ENCODE results near the gene GATB.

- TF ChIP-seq POU6F1 (CRISPR knock-in tag; IDR thresholded peaks at IDR 0.05; ENCODE audit: borderline replicate concordance, low read depth): no peak
- no peak for TF ChIP-seq ZC3H10 (CRISPR knock-in tag; IDR thresholded peaks at IDR 0.05)
- no peak for TF ChIP-seq ZNF565 (CRISPR knock-in tag; conservative IDR thresholded peaks at IDR 0.05; ENCODE audit: low read depth)
- no peak for TF ChIP-seq TSHZ2 (CRISPR knock-in tag; IDR thresholded peaks at IDR 0.05)
- no peak for TF ChIP-seq GLIS3 (CRISPR knock-in tag; IDR thresholded peaks at IDR 0.05)
- no peak for TF ChIP-seq SNAI2 (CRISPR knock-in tag; IDR thresholded peaks at IDR 0.05)
- TF ChIP-seq OSR1 (CRISPR knock-in tag; IDR thresholded peaks at IDR 0.05): no peak
- TF ChIP-seq RARB (CRISPR knock-in tag; IDR thresholded peaks at IDR 0.05): no peak
- no peak for TF ChIP-seq PATZ1 (CRISPR knock-in tag; IDR thresholded peaks at IDR 0.05; ENCODE audit: borderline replicate concordance)
- no peak for TF ChIP-seq CSDC2 (CRISPR knock-in tag; IDR thresholded peaks at IDR 0.05)
- no peak for TF ChIP-seq ZFP30 (CRISPR knock-in tag; IDR thresholded peaks at IDR 0.05)
- no peak for TF ChIP-seq ARNTL (CRISPR knock-in tag; IDR thresholded peaks at IDR 0.05; ENCODE audit: borderline replicate concordance, low read depth)
- no peak for TF ChIP-seq CREB5 (CRISPR knock-in tag; IDR thresholded peaks at IDR 0.05; ENCODE audit: low read depth)
These were observed 89.2 kb downstream of the GATB start for GRCh38 chr4:151671541-151672059.
